HuH-7.5 (cell line): Measurements from ENCODE around the gene MGAT4C.

Experiments
- DNase-seq: peaks from one replicate; pipeline ENCODE4 v3.0.0; 2011; ENCODE audit warnings: low spot score

The MGAT4C gene

GRCh38 chr12:86229772-86230171 lies 26.4 kb downstream of the MGAT4C start:
- DNase-seq, result no peak

- DNase-seq, result no peak
Observed at GRCh38 chr12:86228656-86229055, 27.5 kb downstream of the MGAT4C start.

GRCh38 chr12:86226481-86226880 lies 29.7 kb downstream of the MGAT4C start:
- no peak for DNase-seq

- DNase-seq, result no peak
Observed at GRCh38 chr12:86216591-86216990, 39.6 kb downstream of the MGAT4C start.

GRCh38 chr12:86213012-86213411 lies 43.2 kb downstream of the MGAT4C start:
- DNase-seq, result no peak

- no peak for DNase-seq
Observed at GRCh38 chr12:86198696-86199444, 57.3 kb downstream of the MGAT4C start.

GRCh38 chr12:86196465-86196864 lies 59.7 kb downstream of the MGAT4C start:
- DNase-seq, result no peak

GRCh38 chr12:86194721-86195120 lies 61.5 kb downstream of the MGAT4C start:
- DNase-seq, result no peak

- DNase-seq, result no peak
Observed at GRCh38 chr12:86193931-86194330, 62.3 kb downstream of the MGAT4C start.

GRCh38 chr12:86188226-86188625 lies 68.0 kb downstream of the MGAT4C start:
- DNase-seq, result no peak

GRCh38 chr12:86186449-86186848 lies 69.7 kb downstream of the MGAT4C start:
- DNase-seq, result no peak

GRCh38 chr12:86179855-86180254 lies 76.3 kb downstream of the MGAT4C start:
- no peak for DNase-seq

- DNase-seq, result no peak
Observed at GRCh38 chr12:86174188-86174587, 82.0 kb downstream of the MGAT4C start.

GRCh38 chr12:86172913-86173443 lies 83.2 kb downstream of the MGAT4C start:
- no peak for DNase-seq

- DNase-seq, result no peak
Observed at GRCh38 chr12:86170051-86170450, 86.1 kb downstream of the MGAT4C start.

- no peak for DNase-seq
Observed at GRCh38 chr12:86158956-86159355, 97.2 kb downstream of the MGAT4C start.

GRCh38 chr12:86154620-86155019 lies 101.6 kb downstream of the MGAT4C start:
- DNase-seq, result no peak

GRCh38 chr12:86148612-86149011 lies 107.6 kb downstream of the MGAT4C start:
- DNase-seq, result no peak

GRCh38 chr12:86148071-86148470 lies 108.1 kb downstream of the MGAT4C start:
- DNase-seq, result no peak

- no peak for DNase-seq
Observed at GRCh38 chr12:86145156-86145555, 111.0 kb downstream of the MGAT4C start.

GRCh38 chr12:86143162-86143561 lies 113.0 kb downstream of the MGAT4C start:
- no peak for DNase-seq

- DNase-seq, result no peak
Observed at GRCh38 chr12:86139671-86140070, 116.5 kb downstream of the MGAT4C start.

- no peak for DNase-seq
Observed at GRCh38 chr12:86138770-86139169, 117.4 kb downstream of the MGAT4C start.

- DNase-seq, result no peak
Observed at GRCh38 chr12:86137936-86138335, 118.3 kb downstream of the MGAT4C start.
